Measurements from ENCODE around the gene S100A11.

DNA sequence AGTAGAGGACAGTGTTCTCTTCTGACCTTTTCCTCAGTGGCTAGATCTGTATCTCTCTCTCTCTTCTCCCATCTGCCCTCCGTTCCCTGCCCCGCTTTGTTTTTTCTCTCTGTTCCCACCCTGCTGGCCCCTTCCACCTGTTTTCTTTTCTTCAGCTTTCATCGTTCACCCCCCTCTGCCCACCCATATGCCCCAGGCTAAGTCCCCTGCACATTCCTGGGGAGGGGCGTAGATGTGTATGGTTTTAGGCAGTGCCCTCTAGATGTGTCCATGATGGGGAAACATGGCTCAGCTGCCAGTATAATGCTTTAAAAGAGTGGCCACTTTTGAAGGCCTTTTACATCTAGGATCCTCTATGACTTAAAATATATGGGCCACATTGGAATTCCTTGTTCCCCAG lies 13.6 kb downstream of the S100A11 start:
- TF ChIP-seq EP300 (IDR thresholded peaks at IDR 0.05) (no peak), CTCF (IDR thresholded peaks at IDR 0.05) (no peak), POLR2A (IDR thresholded peaks at IDR 0.05) (no peak)

All from sigmoid colon (tissue), 4 donors.